Calu3 (cell line): ENCODE results near the gene DCAKD. TPM values are rescaled to one million over a fixed set of nuclear protein-coding genes. Genes with fewer than 3 reads are reported as not detected.

ENCODE experiments used
- BruUV-seq: library from RNA; stranded (reverse); fragments of 400-500 nt; replicated peaks from 2 replicates; lab custom pipeline; 2021; lab: Mats Ljungman, UMichigan
- CTCF ChIA-PET: fragments of 300-600 bp; sonication (Branson Sonifier 250); formaldehyde crosslinking; loops from one replicate; lab custom pipeline; 2022; ENCODE audit warnings: antibody characterized with exemption; lab: Charles Lee
- DNase-seq: peaks from one replicate; pipeline ENCODE4 v3.0.0; 2022
- H3K27ac Mint-ChIP-seq: one replicate; pipeline ENCODE4 v1.8.0; 2022; ENCODE audit warnings: mixed read lengths; ENCODE audit not compliant: unreplicated experiment
- H3K27me3 Mint-ChIP-seq: one replicate; pipeline ENCODE4 v1.8.0; 2022; ENCODE audit warnings: mixed read lengths; ENCODE audit not compliant: unreplicated experiment
- H3K36me3 Mint-ChIP-seq: one replicate; pipeline ENCODE4 v1.8.0; 2022; ENCODE audit warnings: mild to moderate bottlenecking, moderate library complexity, mixed read lengths; ENCODE audit not compliant: insufficient read depth, unreplicated experiment
- H3K4me1 Mint-ChIP-seq: one replicate; pipeline ENCODE4 v1.8.0; 2022; ENCODE audit warnings: mild to moderate bottlenecking, low read depth, mixed read lengths; ENCODE audit not compliant: unreplicated experiment
- H3K4me3 Mint-ChIP-seq: one replicate; pipeline ENCODE4 v1.8.0; 2022; ENCODE audit warnings: mild to moderate bottlenecking, low read depth, moderate library complexity, mixed read lengths; ENCODE audit not compliant: unreplicated experiment
- H3K9me3 Mint-ChIP-seq: one replicate; pipeline ENCODE4 v1.8.0; 2022; ENCODE audit warnings: low read depth, mixed read lengths; ENCODE audit not compliant: unreplicated experiment
- intact Hi-C: fragments of 100-400 bp; cut with micrococcal nuclease; formaldehyde crosslinking; loops from one replicate; pipeline ENCODE4 v1.10.0; 2022; ENCODE audit not compliant: unreplicated experiment
- total RNA-seq: library from RNA; stranded (reverse); gene quantifications from 2 replicates; pipeline ENCODE4 v1.2.3, GENCODE V29; 2022
- TF ChIP-seq, protein P1 (sequence below): fragments of 200-600 bp; IDR thresholded peaks from one replicate; pipeline ENCODE4 v1.8.0; 2022; ENCODE audit warnings: antibody characterized with exemption; ENCODE audit not compliant: unreplicated experiment

The DCAKD gene
- total RNA-seq, 1 experiment from 2014 or later = 20.5 TPM

DNA sequence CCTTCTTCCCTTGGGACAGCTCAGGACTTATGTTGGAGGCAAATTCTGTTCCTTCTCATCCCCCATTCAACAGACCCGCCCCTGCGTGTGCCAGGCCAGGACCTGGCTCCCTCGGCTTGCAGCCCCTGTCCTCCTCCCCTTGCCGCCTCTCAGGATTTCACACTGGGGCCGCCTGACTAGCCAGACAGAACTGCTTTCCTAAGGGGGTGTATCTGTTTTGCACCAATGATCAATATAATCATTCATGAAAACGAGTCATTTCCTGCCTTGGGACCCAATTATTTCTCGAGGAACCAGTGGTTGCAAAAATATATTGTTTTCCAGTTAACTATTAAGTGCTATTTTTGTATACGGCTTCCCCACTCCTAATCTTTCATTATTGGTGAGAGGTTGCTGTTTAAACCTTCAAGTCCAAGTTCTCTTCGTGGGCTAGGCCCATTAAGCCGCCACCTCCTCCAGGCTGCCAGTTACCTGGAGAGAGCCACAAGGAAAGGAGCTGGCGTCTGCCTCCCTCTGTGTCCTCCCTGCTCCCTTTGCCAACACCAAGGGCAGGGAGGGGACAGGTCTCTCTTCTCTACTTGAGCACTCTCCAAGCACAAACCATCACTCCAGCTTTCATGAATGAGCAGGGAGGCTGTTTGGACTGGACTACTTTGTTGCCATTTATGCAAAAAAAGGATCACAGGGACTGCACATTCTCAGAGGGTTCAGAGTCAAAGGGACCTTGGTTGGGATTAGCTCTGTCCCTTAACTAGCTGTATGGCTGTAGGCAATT is 8.9 kb downstream of the DCAKD start:
- CTCF ChIA-PET = interaction anchor here (0.7 to 1.0 kb wide), 3 partner anchors 123 to 187 kb away, joined by 3 read pairs; no protein-coding TSS in a partner anchor
- TF ChIP-seq, protein P1, sequence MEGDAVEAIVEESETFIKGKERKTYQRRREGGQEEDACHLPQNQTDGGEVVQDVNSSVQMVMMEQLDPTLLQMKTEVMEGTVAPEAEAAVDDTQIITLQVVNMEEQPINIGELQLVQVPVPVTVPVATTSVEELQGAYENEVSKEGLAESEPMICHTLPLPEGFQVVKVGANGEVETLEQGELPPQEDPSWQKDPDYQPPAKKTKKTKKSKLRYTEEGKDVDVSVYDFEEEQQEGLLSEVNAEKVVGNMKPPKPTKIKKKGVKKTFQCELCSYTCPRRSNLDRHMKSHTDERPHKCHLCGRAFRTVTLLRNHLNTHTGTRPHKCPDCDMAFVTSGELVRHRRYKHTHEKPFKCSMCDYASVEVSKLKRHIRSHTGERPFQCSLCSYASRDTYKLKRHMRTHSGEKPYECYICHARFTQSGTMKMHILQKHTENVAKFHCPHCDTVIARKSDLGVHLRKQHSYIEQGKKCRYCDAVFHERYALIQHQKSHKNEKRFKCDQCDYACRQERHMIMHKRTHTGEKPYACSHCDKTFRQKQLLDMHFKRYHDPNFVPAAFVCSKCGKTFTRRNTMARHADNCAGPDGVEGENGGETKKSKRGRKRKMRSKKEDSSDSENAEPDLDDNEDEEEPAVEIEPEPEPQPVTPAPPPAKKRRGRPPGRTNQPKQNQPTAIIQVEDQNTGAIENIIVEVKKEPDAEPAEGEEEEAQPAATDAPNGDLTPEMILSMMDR = no peak
- no peak overlapping the region for H3K27ac Mint-ChIP-seq
- peaks cover 20% of the 10 kb centered on the region for H3K4me1 Mint-ChIP-seq
- H3K9me3 Mint-ChIP-seq = no peaks in the 10 kb centered on the region
- no TSS peak for BruUV-seq
- no peaks in the 10 kb centered on the region for H3K27me3 Mint-ChIP-seq
- H3K36me3 Mint-ChIP-seq = no peaks in the 10 kb centered on the region
- intact Hi-C loops = no loop called here
- H3K4me3 Mint-ChIP-seq = no peak overlapping the region
- DNase-seq = no peak

DNA sequence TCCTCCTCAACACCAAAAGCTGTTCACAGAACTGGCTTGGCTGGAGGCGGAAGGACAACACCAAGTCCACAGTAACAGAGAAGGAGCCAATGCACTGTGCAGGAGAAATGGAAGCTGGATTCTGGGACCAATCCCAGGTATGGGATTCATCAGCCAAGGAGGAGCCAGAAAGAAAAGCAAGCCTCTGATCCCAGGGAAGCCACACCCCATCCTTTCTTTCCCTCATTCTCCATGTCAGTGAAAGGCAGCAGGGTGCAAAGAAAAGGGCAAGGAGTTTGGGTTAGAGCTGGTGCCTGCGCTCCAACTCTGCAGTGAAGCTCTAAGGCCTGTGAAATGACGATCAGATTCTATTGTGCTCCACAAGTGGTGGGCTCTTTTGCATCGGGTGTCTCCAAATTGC is 11.0 kb downstream of the DCAKD start:
- BruUV-seq = no TSS peak
- no peak for DNase-seq
- Mint-ChIP-seq H3K4me3 (no peak overlapping the region), H3K36me3 (no peaks in the 10 kb centered on the region), H3K27ac (no peak overlapping the region), H3K4me1 (peaks cover 20% of the 10 kb centered on the region), H3K27me3 (no peaks in the 10 kb centered on the region), H3K9me3 (no peaks in the 10 kb centered on the region)
- intact Hi-C loops = no loop called here
- CTCF ChIA-PET = interaction anchor here (0.5 to 0.7 kb wide), 4 partner anchors 16 to 592 kb away, joined by 3 to 5 read pairs (median 4); no protein-coding TSS in a partner anchor
- TF ChIP-seq, protein P1 = no peak

DNA sequence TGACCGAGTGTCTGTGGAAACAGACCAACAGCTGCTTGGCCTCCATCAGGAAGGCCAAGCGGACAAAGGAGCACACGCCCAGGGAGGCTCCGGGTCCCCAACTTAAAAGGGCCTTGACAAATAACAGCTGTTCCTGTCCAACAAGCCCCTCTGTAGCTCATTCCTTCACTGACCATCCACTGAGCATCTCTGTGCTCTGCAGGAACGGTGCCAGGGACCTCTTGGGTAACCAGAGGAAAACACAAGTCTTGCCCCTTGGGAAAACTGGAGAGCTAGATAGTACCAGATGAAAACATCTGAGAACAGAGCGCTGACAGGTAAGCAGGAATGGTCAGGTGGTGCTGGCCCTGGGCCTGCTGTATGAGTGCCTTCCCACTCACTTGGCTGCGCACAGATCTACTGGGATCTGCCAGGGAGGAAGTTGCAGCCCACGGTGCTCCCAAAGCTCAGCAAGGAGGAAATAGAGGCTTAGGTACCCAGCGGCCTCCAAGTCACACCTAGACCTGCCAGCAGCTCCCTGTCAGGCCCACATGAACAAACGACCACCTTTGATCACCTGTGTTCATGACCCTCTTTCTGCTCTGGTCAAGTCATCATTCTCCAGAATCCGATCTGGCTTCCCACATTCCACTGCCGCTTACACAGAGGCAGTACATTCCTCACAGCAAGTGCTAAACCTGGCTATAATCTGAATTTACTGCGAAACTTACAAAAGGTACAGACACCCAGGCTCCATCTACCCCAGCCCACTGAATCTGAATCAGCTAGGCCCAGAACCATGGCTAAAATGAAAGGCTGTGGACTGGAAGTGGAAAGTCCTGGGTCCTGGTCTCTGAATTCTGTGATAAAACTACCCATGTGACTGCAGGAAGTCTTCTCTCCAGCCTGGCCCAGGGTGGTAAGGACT is 12.5 kb downstream of the DCAKD start:
- BruUV-seq = no TSS peak
- no peaks in the 10 kb centered on the region for H3K9me3 Mint-ChIP-seq
- CTCF ChIA-PET = interaction anchor here (0.5 to 1.2 kb wide), 3 partner anchors 10 to 105 kb away, joined by 3 to 4 read pairs (median 3); no protein-coding TSS in a partner anchor
- H3K4me1 Mint-ChIP-seq = peaks cover 20% of the 10 kb centered on the region
- intact Hi-C loops = no loop called here
- H3K27ac Mint-ChIP-seq = no peak overlapping the region
- DNase-seq = no peak
- H3K4me3 Mint-ChIP-seq = no peak overlapping the region
- H3K36me3 Mint-ChIP-seq = peaks cover 4% of the 10 kb centered on the region
- no peaks in the 10 kb centered on the region for H3K27me3 Mint-ChIP-seq
- TF ChIP-seq, protein P1 = no peak

DNA sequence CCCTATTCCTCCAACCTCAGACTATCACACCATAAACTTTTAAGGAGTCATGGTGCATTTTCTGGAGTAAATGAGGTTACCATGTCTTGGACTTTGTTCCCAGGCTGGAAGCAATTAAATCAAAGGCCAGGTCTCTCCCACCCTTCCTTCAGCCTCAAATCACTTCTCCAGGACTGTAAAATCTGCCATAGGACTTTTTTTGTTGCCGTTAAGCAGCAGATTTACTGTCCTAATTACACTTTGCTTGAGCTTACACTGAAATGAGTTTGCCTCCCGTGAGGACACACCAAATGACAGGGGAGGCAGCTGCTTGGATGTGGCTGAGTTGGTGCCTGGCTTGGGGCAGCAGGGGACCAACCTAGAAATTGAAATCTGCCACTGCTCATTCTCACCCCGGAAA is 14.7 kb downstream of the DCAKD start:
- Mint-ChIP-seq H3K27ac (no peak overlapping the region), H3K27me3 (no peaks in the 10 kb centered on the region), H3K36me3 (peaks cover 5% of the 10 kb centered on the region), H3K4me3 (no peak overlapping the region), H3K4me1 (no peaks in the 10 kb centered on the region), H3K9me3 (no peaks in the 10 kb centered on the region)
- TF ChIP-seq, protein P1 = no peak
- CTCF ChIA-PET = interaction anchor here (0.5 to 1.0 kb wide), 2 partner anchors 11 to 18 kb away, joined by 3 to 4 read pairs; no protein-coding TSS in a partner anchor
- BruUV-seq = no TSS peak
- intact Hi-C loops = no loop called here
- DNase-seq = no peak
